DOHH2 (cell line): ENCODE data around the gene DNAH6.

Source experiments
- EZH2phosphoT487 ChIP-seq: fragments of 200-600 bp; sonication (generic); IDR thresholded peaks from 2 replicates; pipeline ENCODE4 v1.6.1; 2017; ENCODE audit warnings: borderline replicate concordance, mild to moderate bottlenecking, antibody characterized with exemption, low read length, moderate library complexity, mixed read lengths
- TF ChIP-seq, protein P1 (sequence below): fragments of 200-600 bp; sonication (generic); IDR thresholded peaks from one replicate; pipeline ENCODE4 v1.5.1; 2014; ENCODE audit warnings: antibody characterized with exemption, mild to moderate bottlenecking, low read depth, low read length; ENCODE audit not compliant: poor library complexity, severe bottlenecking

DNA sequence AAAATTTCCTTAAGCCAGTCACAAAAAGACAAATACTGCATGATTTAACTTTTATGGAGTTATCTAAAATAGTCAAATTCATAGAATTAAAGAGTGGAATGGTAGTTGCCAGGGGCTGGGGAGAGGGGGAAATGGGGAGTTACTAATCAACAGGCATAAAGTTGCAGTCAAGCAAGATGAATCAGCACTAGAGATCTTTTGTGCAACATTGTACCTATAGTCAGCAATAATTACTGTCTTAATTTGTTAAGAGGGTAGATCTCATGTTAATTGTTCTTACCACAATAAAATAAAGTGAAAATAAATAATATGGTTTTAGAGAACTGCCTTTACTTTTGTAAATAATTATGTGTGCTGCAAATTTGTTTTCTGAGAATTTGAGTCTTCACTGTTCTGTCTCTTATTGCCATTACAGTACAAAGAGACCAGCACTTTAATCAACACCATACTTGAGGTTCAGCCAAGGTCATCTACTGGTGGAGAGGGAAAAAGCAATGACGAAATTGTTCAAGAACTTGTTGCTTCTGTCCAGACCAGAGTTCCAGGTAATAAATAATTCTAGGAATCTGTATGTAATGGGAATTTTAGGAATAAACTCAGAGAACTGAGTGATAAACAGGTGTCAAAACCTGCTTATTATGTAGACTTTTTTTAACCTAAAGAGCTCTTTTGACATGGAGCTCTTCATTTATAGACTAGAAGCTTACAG is 289.1 kb downstream of the DNAH6 start:
- TF ChIP-seq, protein P1, sequence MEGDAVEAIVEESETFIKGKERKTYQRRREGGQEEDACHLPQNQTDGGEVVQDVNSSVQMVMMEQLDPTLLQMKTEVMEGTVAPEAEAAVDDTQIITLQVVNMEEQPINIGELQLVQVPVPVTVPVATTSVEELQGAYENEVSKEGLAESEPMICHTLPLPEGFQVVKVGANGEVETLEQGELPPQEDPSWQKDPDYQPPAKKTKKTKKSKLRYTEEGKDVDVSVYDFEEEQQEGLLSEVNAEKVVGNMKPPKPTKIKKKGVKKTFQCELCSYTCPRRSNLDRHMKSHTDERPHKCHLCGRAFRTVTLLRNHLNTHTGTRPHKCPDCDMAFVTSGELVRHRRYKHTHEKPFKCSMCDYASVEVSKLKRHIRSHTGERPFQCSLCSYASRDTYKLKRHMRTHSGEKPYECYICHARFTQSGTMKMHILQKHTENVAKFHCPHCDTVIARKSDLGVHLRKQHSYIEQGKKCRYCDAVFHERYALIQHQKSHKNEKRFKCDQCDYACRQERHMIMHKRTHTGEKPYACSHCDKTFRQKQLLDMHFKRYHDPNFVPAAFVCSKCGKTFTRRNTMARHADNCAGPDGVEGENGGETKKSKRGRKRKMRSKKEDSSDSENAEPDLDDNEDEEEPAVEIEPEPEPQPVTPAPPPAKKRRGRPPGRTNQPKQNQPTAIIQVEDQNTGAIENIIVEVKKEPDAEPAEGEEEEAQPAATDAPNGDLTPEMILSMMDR = no peak
- no peak for TF ChIP-seq EZH2phosphoT487
